GM21515 (cell line): ENCODE measurements around the gene RBFA.
"Not testable (repeated sequence)": the region's sequence is repeated elsewhere in the genome, so short reads cannot be mapped to it uniquely, and the experiment has no call there.

Experiments used
- ATAC-seq: cut with Tn5 transposase; IDR thresholded peaks from one replicate; pipeline ENCODE4 v1.9.1; 2021; ENCODE audit not compliant: unreplicated experiment

RBFA gene

GRCh38 chr18:80027719-80028118 is 6.5 kb upstream of the RBFA start:
- not testable (repeated sequence) for ATAC-seq

GRCh38 chr18:80029690-80030089 is 4.5 kb upstream of the RBFA start:
- no peak for ATAC-seq

GRCh38 chr18:80033181-80034067 is 810 bp upstream of the RBFA start:
- peak; percentile 43 for ATAC-seq

- ATAC-seq: no peak
Observed at GRCh38 chr18:80034852-80035406, 695 bp downstream of the RBFA start.

GRCh38 chr18:80035997-80036396 is 1.8 kb downstream of the RBFA start:
- no peak for ATAC-seq

- ATAC-seq: no peak
Observed at GRCh38 chr18:80037300-80037699, 3.1 kb downstream of the RBFA start.

- no peak for ATAC-seq
Observed at GRCh38 chr18:80037869-80038630, 3.8 kb downstream of the RBFA start.

- ATAC-seq: no peak
Observed at GRCh38 chr18:80040515-80040914, 6.3 kb downstream of the RBFA start.

GRCh38 chr18:80041424-80041823 is 7.2 kb downstream of the RBFA start:
- no peak for ATAC-seq

- no peak for ATAC-seq
Observed at GRCh38 chr18:80042785-80043184, 8.6 kb downstream of the RBFA start.

- ATAC-seq: no peak
Observed at GRCh38 chr18:80044072-80044471, 9.8 kb downstream of the RBFA start.

- no peak for ATAC-seq
Observed at GRCh38 chr18:80046011-80046410, 11.8 kb downstream of the RBFA start.

GRCh38 chr18:80046431-80046830 is 12.2 kb downstream of the RBFA start:
- no peak for ATAC-seq

- no peak for ATAC-seq
Observed at GRCh38 chr18:80046961-80047541, 12.8 kb downstream of the RBFA start.

GRCh38 chr18:80050797-80051196 is 16.6 kb downstream of the RBFA start:
- no peak for ATAC-seq

GRCh38 chr18:80056095-80056494 is 21.9 kb downstream of the RBFA start:
- no peak for ATAC-seq

- ATAC-seq: no peak
Observed at GRCh38 chr18:80059945-80060344, 25.7 kb downstream of the RBFA start.

- no peak for ATAC-seq
Observed at GRCh38 chr18:80065705-80066104, 31.5 kb downstream of the RBFA start.

GRCh38 chr18:80067321-80067720 is 33.1 kb downstream of the RBFA start:
- ATAC-seq: no peak

- no peak for ATAC-seq
Observed at GRCh38 chr18:80067897-80068296, 33.7 kb downstream of the RBFA start.

- no peak for ATAC-seq
Observed at GRCh38 chr18:80068571-80069272, 34.5 kb downstream of the RBFA start.
